Ovary (tissue), 10 donors: ENCODE results near the gene FUT1. TPM values are rescaled to one million over a fixed set of nuclear protein-coding genes. Genes with fewer than 3 reads are reported as not detected.

Source experiments
- DNase-seq, 5 donors: peaks; one replicate each; pipeline ENCODE4 v3.0.0-alpha.2; 2019 to 2020
- H3K27ac ChIP-seq, 2 donors: fragments of 200-600 bp; one replicate each; pipeline versions ENCODE4 v1.5.1 to v1.8.0; 2019 to 2022
- H3K27me3 ChIP-seq: fragments of 200-600 bp; one replicate; pipeline ENCODE4 v1.8.0; 2022
- H3K36me3 ChIP-seq: fragments of 200-600 bp; sonication (generic); one replicate; pipeline ENCODE4 v1.5.1; 2019
- H3K4me1 ChIP-seq: one replicate; pipeline ENCODE4 v1.8.1; 2013; ENCODE audit warnings: mild to moderate bottlenecking, moderate library complexity; ENCODE audit not compliant: insufficient read depth
- H3K4me3 ChIP-seq: fragments of 200-600 bp; sonication (generic); one replicate; pipeline ENCODE4 v1.5.1; 2017
- H3K9me3 ChIP-seq, 2 donors: fragments of 200-600 bp in 1 of 2; sonication (generic) in 1 of 2; one replicate each; pipeline versions ENCODE4 v1.5.1 to v1.8.1; 2013 to 2019; ENCODE audit warnings: mild to moderate bottlenecking in 1 of 2, moderate library complexity in 1 of 2
- CTCF ChIP-seq, 3 donors: fragments of 450-650 bp in 2 of 3; fragments of 200-600 bp in 1 of 3; IDR thresholded peaks; one replicate each; pipeline versions ENCODE4 v1.5.1 to v1.8.0; 2016 to 2022; ENCODE audit warnings: antibody characterized with exemption in 3 of 3, mild to moderate bottlenecking in 1 of 3
- EP300 ChIP-seq: sonication (generic); formaldehyde crosslinking; IDR thresholded peaks from one replicate; pipeline ENCODE4 v1.6.1; 2017; ENCODE audit warnings: antibody characterized with exemption
- POLR2A ChIP-seq: fragments of 450-650 bp; IDR thresholded peaks from one replicate; pipeline ENCODE4 v1.6.1; 2017; ENCODE audit warnings: antibody characterized with exemption, mild to moderate bottlenecking, moderate library complexity
- WGBS, 3 donors: extraction: QIAGEN DNeasy Blood & Tissue Kit in 1 of 3; methylation state at CpG; one replicate each; pipeline versions ENCODE4 v1.1.5 to v1.1.7; 2013 to 2017; 5-methylcytosine and 5-hydroxymethylcytosine counted together
- intact Hi-C, 4 donors: fragments of 100-400 bp; cut with DNase I; formaldehyde crosslinking; loops; one replicate each; pipeline versions ENCODE4 v1.11.0 to v1.15.1; 2022 to 2023
- long read RNA-seq, 3 donors: library from polyadenylated mRNA in 2 of 3; unstranded in 2 of 3; transcript quantifications; one replicate each; pipeline ENCODE4 v2.0.0 and lab custom pipeline, GENCODE V29; 2021 to 2026
- polyA plus RNA-seq, 2 donors: library from polyadenylated mRNA; stranded (reverse); fragments of 200-250 nt in 1 of 2; fragments of 350-450 nt in 1 of 2; fragmentation: Illumina TruSeq in 1 of 2; extraction: RNeasy Lipid Tissue Mini Kit (QIAGEN cat#74804) in 1 of 2; gene quantifications; one replicate each; pipeline ENCODE4 v1.2.3, GENCODE V29; 2013 to 2014
- total RNA-seq, 7 donors: library from RNA; depleted of rRNA in 2 of 7; stranded (reverse); fragments of >200 nt in 2 of 7; fragmentation: NEBNext Ultra II Directional in 3 of 7; extraction: Animal tissue kit (Norgen Biotek cat#: 25700) in 3 of 7; gene quantifications; one replicate each; pipeline versions ENCODE4 v1.1.0 to v1.2.4, GENCODE V29; 2016 to 2023
- donor health status: DM: no; HTN: no; CAD: no; lungs with moderate emphysema.
- donor health status: DM: no; HTN: no; CAD: no.
- donor health status: Bipolar disorder and iron deficiency.
- donor health status: DM: yes; HTN: yes; CAD: no.
- donor health status: DM: no; HTN: no; CAD: no.
- donor health status: DM: yes; HTN: yes; CAD: no.

The FUT1 gene
- total RNA-seq = 1 to 10 TPM in 3 of 7 donors, under 1 TPM in 4; 0.48 to 4.0 (median 0.87) TPM
- 1 to 10 TPM; 1.3 to 1.4 TPM for polyA plus RNA-seq
- long read RNA-seq, donor 1, partial matches to known transcripts = 1 of 3 reads
- long read RNA-seq, donor 1, other reads (novel, unspliced or antisense) = 2 of 3 reads
- long read RNA-seq, donor 2 = 0 reads
- long read RNA-seq, donor 3, partial matches to known transcripts = 4 of 5 reads
- long read RNA-seq, donor 3, other reads (novel, unspliced or antisense) = 1 of 5 reads

DNA sequence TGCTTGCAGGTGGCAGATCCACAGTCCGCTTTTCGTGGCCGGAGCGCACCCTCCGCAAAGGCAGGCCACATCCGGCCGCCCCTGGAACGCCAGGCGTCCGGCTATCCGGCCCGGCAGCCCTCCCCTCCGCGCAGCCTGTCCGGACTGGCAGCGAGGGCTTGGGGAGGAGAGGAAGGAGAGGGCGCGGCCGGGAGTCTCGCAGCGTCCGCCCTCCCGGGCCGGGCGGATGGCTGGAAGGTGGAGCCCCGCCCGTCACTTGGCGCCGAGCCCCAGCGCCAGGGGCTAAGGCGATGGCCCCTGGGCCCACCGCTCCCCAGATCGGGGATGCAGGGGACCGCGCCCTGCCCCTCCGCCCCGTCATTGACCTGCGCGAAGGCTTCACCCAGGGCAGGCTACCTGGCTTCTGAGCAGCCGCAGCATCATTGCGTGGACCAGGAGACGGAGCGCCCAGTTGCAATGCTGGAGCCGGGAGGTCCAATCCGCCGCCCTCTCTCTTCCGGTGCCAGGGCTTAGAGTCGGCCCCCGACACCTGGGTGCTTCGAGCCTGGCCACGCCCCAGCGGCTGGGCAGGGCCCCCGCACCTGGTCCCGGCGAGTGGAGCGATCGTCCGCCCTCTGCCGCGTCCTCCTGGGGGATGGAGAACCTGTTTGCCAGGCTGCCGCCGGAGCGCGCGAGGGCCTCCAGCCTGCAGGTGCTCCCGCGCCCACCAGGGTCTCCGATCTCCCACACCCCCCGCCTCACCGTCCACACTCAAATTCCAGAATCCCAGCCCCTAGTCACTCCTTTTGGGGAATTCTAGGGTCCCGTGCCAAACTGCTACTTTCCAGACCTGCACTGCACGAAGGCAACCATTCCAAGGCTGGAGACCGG, at the start of gene FUT1:
Gene FUT1 (minus strand): TSS at position 146 of the 870 bp plus-strand sequence. CDS start 1,360 bp downstream, outside the sequence.
- WGBS, 3 donors = 1 to 6% (median 2%) methylated on average over 59 to 73 of the region's 73 CpGs
- H3K4me3 ChIP-seq = peak within 1 kb of the TSS; percentile 9
- TF ChIP-seq EP300 (no peak), POLR2A (no peak), CTCF (IDR thresholded peaks at IDR 0.05) (no peak)
- no peak within 1 kb of the TSS for H3K27ac ChIP-seq
- H3K36me3 ChIP-seq = no peaks in the 10 kb centered on the region
- H3K4me1 ChIP-seq = peaks cover 2% of the 10 kb centered on the region
- H3K27me3 ChIP-seq = no peaks in the 10 kb centered on the region
- intact Hi-C loops = no loop called here
- no peaks in the 10 kb centered on the region for H3K9me3 ChIP-seq
- DNase-seq = no peak

DNA sequence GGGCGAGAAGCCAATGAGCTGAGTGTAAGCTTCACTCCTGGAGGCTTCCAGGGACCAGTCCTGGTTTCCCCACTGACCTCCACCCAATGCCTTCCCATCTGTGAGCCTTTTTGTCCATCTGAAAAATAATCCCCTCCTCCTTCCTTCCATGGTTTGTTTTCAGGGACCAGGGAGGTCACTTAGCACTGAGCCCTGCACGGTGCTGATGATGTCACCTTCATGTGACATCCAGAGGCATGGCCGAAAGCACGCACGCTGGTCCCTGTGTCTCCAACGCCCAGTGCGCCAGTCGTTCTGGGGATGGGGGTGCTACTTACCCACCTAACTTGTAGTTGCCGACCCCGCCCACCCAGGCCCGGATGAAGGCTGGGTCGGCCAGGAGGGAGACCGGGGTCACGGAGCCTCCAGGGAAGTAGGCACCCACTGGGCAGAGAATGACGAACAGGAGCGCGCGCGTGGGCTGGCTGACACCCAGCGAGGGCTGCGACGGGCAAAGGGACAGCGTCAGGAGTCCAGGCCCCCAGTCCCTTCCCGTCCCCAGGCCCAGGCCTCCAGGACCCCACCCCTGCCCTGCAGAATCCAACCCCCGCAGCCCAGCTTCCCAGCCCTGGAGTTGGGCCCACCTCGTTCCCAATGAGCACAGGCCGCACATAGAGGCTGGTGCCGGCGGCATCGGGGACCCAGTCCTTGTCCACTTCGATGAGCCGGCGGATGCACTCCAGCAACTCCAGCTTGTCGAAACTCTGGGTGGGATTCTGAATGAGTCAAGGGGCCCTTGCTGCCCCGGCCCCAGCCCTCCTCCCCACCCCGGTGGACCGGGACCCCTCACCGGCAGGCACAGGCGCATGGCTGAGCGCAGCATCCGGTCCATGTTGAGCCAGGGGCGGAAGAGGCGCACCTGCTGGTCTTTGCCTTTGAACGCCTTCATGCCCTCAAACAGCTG, 47.2 kb upstream of the FUT1 start:
- intact Hi-C loops = loop anchor here in 3 of 4 donors (5.0 to 10.0 kb wide), 3 partner anchors 38 to 178 kb away; partner anchors contain the start of genes FTL (in 1 of the 3) and HSD17B14 (in 1 of the 3)
- Histone ChIP-seq H3K4me1 (peaks cover 9% of the 10 kb centered on the region), H3K27ac (no peak overlapping the region), H3K4me3 (no peak overlapping the region), H3K9me3 (no peaks in the 10 kb centered on the region), H3K27me3 (no peaks in the 10 kb centered on the region), H3K36me3 (no peaks in the 10 kb centered on the region)
- TF ChIP-seq EP300 (no peak), POLR2A (no peak), CTCF (IDR thresholded peaks at IDR 0.05) (no peak)
- WGBS, 3 donors = 90 to 92% (median 90%) methylated on average over 43 to 44 of the region's 44 CpGs
- DNase-seq = peak in 1 of 5 donors; percentile 35

DNA sequence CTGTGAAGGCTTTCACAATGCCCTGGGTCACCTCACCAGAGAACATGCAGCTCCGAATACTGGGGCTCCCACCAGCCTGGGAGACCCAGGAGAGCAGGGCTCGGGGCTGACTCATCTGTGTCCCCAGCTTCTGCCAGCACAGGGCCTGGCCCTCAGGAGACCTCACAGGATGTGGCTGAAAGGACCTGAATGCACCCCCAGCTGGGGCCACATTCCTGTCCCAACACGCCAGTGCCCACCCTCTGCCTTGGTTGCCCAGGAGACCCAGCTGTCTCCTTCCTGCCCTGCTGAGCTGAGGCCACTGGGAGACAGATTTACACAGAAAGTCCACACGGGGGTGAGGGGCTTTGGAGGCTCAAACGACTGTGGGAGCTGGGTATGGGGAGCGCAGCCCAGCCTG, 46.5 kb upstream of the FUT1 start:
- intact Hi-C loops = loop anchor here in 3 of 4 donors (5.0 to 10.0 kb wide), 3 partner anchors 38 to 178 kb away; partner anchors contain the start of genes FTL (in 1 of the 3) and HSD17B14 (in 1 of the 3)
- no peak overlapping the region for H3K27ac ChIP-seq
- 60 to 69% (median 63%) methylated on average over 6 of the region's 6 CpGs for WGBS, 3 donors

More for the DNA sequence above, 46.5 kb upstream of the FUT1 start:
- no peak for TF ChIP-seq CTCF (IDR thresholded peaks at IDR 0.05)
- no peak for TF ChIP-seq POLR2A
- TF ChIP-seq EP300 = no peak
- no peak overlapping the region for H3K4me3 ChIP-seq
- no peak for DNase-seq
- H3K4me1 ChIP-seq = peaks cover 12% of the 10 kb centered on the region
- no peaks in the 10 kb centered on the region for H3K27me3 ChIP-seq
- no peaks in the 10 kb centered on the region for H3K36me3 ChIP-seq
- no peaks in the 10 kb centered on the region for H3K9me3 ChIP-seq
